Endothelial cell of umbilical vein (primary cell): ENCODE results near the gene PRUNE2. TPM values are rescaled to one million over a fixed set of nuclear protein-coding genes. Genes with fewer than 3 reads are reported as not detected.

Source experiments
- BruUV-seq: library from RNA; stranded (reverse); fragments of 400-500 nt; replicated peaks from 2 replicates; lab custom pipeline; 2021; lab: Mats Ljungman, UMichigan
- CTCF ChIA-PET: fragments of 300-600, 350-600 bp; sonication (Branson Sonifier 250); formaldehyde crosslinking; loops from one replicate; lab custom pipeline; 2021; ENCODE audit warnings: antibody characterized with exemption, inconsistent platforms; lab: Charles Lee
- POLR2A ChIA-PET: fragments of 300-600, 350-600 bp; sonication (Branson Sonifier 250); formaldehyde crosslinking; loops from one replicate; lab custom pipeline; 2021; ENCODE audit warnings: antibody characterized with exemption, inconsistent platforms; lab: Charles Lee
- DNase-seq: peaks from one replicate; pipeline ENCODE4 v3.0.0-alpha.2; 2011; ENCODE audit warnings: low read depth, low spot score
- FAIRE-seq: peaks from 2 replicates; lab custom pipeline; 2011; peaks lifted over from hg19 to GRCh38; lab: Jason Lieb, UNC
- H2AFZ ChIP-seq: 2 replicates; pipeline ENCODE4 v1.6.0; 2012; ENCODE audit warnings: low read depth, low read length, control low read depth, inconsistent platforms
- H3K27ac ChIP-seq: 2 replicates; pipeline ENCODE4 v1.5.1; 2011; ENCODE audit warnings: low read depth, mild to moderate bottlenecking, control low read depth, low read length, moderate library complexity; ENCODE audit not compliant: insufficient read depth
- H3K27me3 ChIP-seq, 2 experiments: 2 replicates each; pipeline versions ENCODE4 v1.6.0 to v1.6.1; 2011; ENCODE audit warnings: low read length in 2 of 2, mixed read lengths in 1 of 2; ENCODE audit not compliant: control insufficient read depth in 2 of 2, insufficient read depth in 2 of 2
- H3K36me3 ChIP-seq, 2 experiments: 2 replicates in 1 of 2; 3 replicates in 1 of 2; pipeline ENCODE4 v1.5.1; 2011; ENCODE audit warnings: low read length in 2 of 2, mild to moderate bottlenecking in 1 of 2, moderate library complexity in 1 of 2; ENCODE audit not compliant: control insufficient read depth in 2 of 2, insufficient read depth in 2 of 2; ENCODE audit errors: extremely low read depth in 1 of 2
- H3K4me1 ChIP-seq: 3 replicates; pipeline ENCODE4 v1.5.1; 2011; ENCODE audit warnings: mild to moderate bottlenecking, low read length; ENCODE audit not compliant: control insufficient read depth, insufficient read depth; ENCODE audit errors: extremely low read depth
- H3K4me2 ChIP-seq: 2 replicates; pipeline ENCODE4 v1.6.1; 2011; ENCODE audit warnings: low read length, control low read depth, mixed read lengths; ENCODE audit not compliant: insufficient read depth
- H3K4me3 ChIP-seq, 3 experiments: fragments of 200-600 bp in 1 of 3; sonication (generic), shearing (Covaris generic) in 1 of 3; replicated peaks in 1 of 3; 2 replicates each; pipeline ENCODE4 v1.5.1; 2011 to 2016; ENCODE audit warnings: control low read depth in 3 of 3, low read length in 3 of 3, mild to moderate bottlenecking in 2 of 3, inconsistent platforms in 1 of 3, low read depth in 1 of 3, moderate library complexity in 1 of 3; ENCODE audit not compliant: insufficient read depth in 1 of 3
- H3K79me2 ChIP-seq: 2 replicates; pipeline ENCODE4 v1.6.0; 2012; ENCODE audit warnings: low read length, inconsistent platforms; ENCODE audit not compliant: control insufficient read depth, insufficient read depth
- H3K9ac ChIP-seq: replicated peaks from 2 replicates; pipeline ENCODE3; 2011; ENCODE audit warnings: low read length, control low read depth; ENCODE audit not compliant: insufficient read depth; ENCODE audit errors: extremely low read depth
- H3K9me1 ChIP-seq: replicated peaks from 3 replicates; pipeline ENCODE4 v1.6.0; 2011; ENCODE audit warnings: mild to moderate bottlenecking, low read length; ENCODE audit not compliant: control insufficient read depth, insufficient read depth; ENCODE audit errors: extremely low read depth
- H3K9me3 ChIP-seq: replicated peaks from 2 replicates; pipeline ENCODE4 v1.5.1; 2012; ENCODE audit warnings: low read length, inconsistent platforms; ENCODE audit not compliant: control insufficient read depth, insufficient read depth
- H4K20me1 ChIP-seq: replicated peaks from 2 replicates; pipeline ENCODE3; 2011; ENCODE audit warnings: mild to moderate bottlenecking, low read length; ENCODE audit not compliant: control insufficient read depth, insufficient read depth; ENCODE audit errors: extremely low read depth
- EZH2 ChIP-seq: IDR thresholded peaks from 2 replicates; pipeline ENCODE4 v1.6.1; 2012; ENCODE audit warnings: borderline replicate concordance, low read depth, mild to moderate bottlenecking, moderate library complexity, low read length, inconsistent platforms; ENCODE audit not compliant: severe bottlenecking
- FOS ChIP-seq: IDR thresholded peaks from 2 replicates; pipeline ENCODE4 v1.6.1; 2011; ENCODE audit warnings: mild to moderate bottlenecking, low read length, moderate library complexity, borderline replicate concordance; ENCODE audit not compliant: insufficient read depth
- GATA2 ChIP-seq: IDR thresholded peaks from 2 replicates; pipeline ENCODE4 v1.7.0; 2011; ENCODE audit warnings: low read depth, mild to moderate bottlenecking, moderate library complexity, mixed read lengths, low read length; ENCODE audit not compliant: insufficient read length, insufficient read depth
- JUN ChIP-seq: IDR thresholded peaks from 2 replicates; pipeline ENCODE4 v1.6.1; 2011; ENCODE audit warnings: borderline replicate concordance, low read depth; ENCODE audit not compliant: insufficient read length, insufficient read depth
- MYC ChIP-seq: IDR thresholded peaks from one replicate; pipeline ENCODE4 v1.6.1; 2011; ENCODE audit warnings: mild to moderate bottlenecking, low read depth, low read length
- POLR2A ChIP-seq: IDR thresholded peaks from 2 replicates; pipeline ENCODE4 v1.6.1; 2012; ENCODE audit warnings: low read depth, mild to moderate bottlenecking, control low read depth, low read length
- POLR2AphosphoS5 ChIP-seq: IDR thresholded peaks from 2 replicates; pipeline ENCODE4 v1.6.1; 2012; ENCODE audit warnings: low read depth, mild to moderate bottlenecking, control low read depth, low read length, moderate library complexity; ENCODE audit not compliant: insufficient read depth
- dilution Hi-C: fragments of 300-500 bp; cut with MboI; formaldehyde crosslinking; loops from one replicate; pipeline ENCODE4 v1.15.0; 2019; ENCODE audit warnings: low sequenced_read_pairs; ENCODE audit not compliant: extremely low pct_ligation_motif_present
- intact Hi-C: fragments of 100-400 bp; cut with micrococcal nuclease; formaldehyde crosslinking; loops from one replicate; pipeline ENCODE4 v1.10.0; 2022
- polyA plus RNA-seq, 4 experiments: library from polyadenylated mRNA; depleted of rRNA in 3 of 4; stranded (reverse) in 3 of 4; unstranded in 1 of 4; fragments of >200 nt; gene quantifications; 2 replicates each; pipeline versions ENCODE4 v1.2.1 to v1.2.3, GENCODE V29; 2011 to 2012; ENCODE audit warnings: missing spikeins in 1 of 4
- total RNA-seq: library from RNA; stranded (reverse); gene quantifications from 2 replicates; pipeline ENCODE4 v1.2.3, GENCODE V29; 2021
- TF ChIP-seq, protein P1 (sequence below): IDR thresholded peaks from 2 replicates; pipeline ENCODE4 v1.6.1; 2011; ENCODE audit not compliant: insufficient read depth, insufficient read length
- TF ChIP-seq, protein P2 (sequence below), 2 donors: IDR thresholded peaks; 1 replicate in 1 of 2; 2 replicates in 1 of 2; pipeline ENCODE4 v1.5.1; 2011; ENCODE audit warnings: low read length in 2 of 2, mild to moderate bottlenecking in 2 of 2, moderate library complexity in 2 of 2, control low read depth in 1 of 2, inconsistent platforms in 1 of 2, low read depth in 1 of 2; ENCODE audit not compliant: insufficient read depth in 1 of 2; ENCODE audit errors: extremely low read depth in 1 of 2

Gene PRUNE2
- total and polyA plus RNA-seq, 2 donors (not counting 3 experiments of a cell fraction or from before 2014, with no cell fraction given): 15.8 to 21.7 TPM

DNA sequence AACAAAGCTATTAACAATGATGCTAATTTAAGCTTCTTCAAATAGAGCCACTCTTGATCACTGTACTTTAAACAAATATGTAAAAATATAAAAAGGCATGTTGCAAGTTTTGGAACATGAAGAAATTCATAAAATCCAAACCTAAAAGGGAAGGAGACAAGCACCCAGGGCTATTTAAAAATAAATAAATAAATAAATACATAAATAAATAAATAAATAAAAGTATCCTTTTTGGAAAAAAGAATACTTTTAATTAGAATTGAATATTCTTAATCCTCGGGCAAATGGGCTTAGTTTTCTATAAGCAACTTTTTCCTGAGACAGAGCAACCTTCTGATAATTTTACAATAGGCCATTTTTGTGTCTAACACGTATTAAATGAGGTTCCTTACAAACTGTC lies 289.1 kb downstream of the PRUNE2 start:
- Histone ChIP-seq H3K9me1 (no peaks in the 10 kb centered on the region), H3K4me3 (no peak overlapping the region), H3K4me2 (no peak overlapping the region), H2AFZ (no peak overlapping the region), H4K20me1 (no peaks in the 10 kb centered on the region), H3K27ac (no peak overlapping the region), H3K36me3 (no peaks in the 10 kb centered on the region), H3K4me1 (no peaks in the 10 kb centered on the region), H3K9ac (no peak overlapping the region), H3K9me3 (no peaks in the 10 kb centered on the region), H3K79me2 (no peaks in the 10 kb centered on the region), H3K27me3 (no peaks in the 10 kb centered on the region)
- DNase-seq (no peak), FAIRE-seq (no peak)
- TF ChIP-seq JUN (no peak), GATA2 (no peak), EZH2 (no peak), MYC (no peak), POLR2A (no peak), FOS (no peak)
- TF ChIP-seq, protein P1, sequence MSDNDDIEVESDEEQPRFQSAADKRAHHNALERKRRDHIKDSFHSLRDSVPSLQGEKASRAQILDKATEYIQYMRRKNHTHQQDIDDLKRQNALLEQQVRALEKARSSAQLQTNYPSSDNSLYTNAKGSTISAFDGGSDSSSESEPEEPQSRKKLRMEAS: no peak
- intact Hi-C loops (no loop called here), dilution Hi-C loops (no loop called here)
- ChIA-PET CTCF (interaction anchor here (1.1 kb wide), 1 partner anchor 13 kb away, joined by 4 read pairs; no protein-coding TSS in a partner anchor), POLR2A (no interaction called here)
- BruUV-seq: no TSS peak

DNA sequence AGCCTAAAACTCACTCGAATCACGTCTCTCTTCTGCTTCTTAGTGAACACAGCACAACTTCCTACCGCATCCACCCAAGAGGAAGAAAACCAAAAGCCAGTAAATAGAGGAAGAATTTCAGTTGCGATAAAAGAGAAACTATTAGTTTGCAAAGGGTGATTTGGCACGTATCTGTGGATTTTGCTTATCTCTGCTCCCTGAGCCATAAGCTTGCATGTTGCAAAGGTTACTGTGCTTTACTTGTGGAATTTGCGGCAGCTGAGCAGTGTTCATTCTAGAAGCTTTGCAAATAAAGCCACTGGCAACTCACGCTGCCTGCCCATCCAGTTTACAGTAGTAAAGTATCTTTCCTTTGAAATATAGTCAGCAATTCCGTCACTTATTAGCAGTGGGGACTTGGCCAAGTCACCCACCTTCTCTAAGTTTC lies 290.7 kb downstream of the PRUNE2 start:
- POLR2A ChIA-PET: no interaction called here
- intact Hi-C loops: no loop called here
- CTCF ChIA-PET: interaction anchor here (0.7 kb wide), 1 partner anchor 13 kb away, joined by 3 read pairs; no protein-coding TSS in a partner anchor

More for the DNA sequence above, 290.7 kb downstream of the PRUNE2 start:
- no peaks in the 10 kb centered on the region for H3K9me1 ChIP-seq
- DNase-seq (no peak), FAIRE-seq (no peak)
- dilution Hi-C loops: no loop called here
- BruUV-seq: no TSS peak
- no peaks in the 10 kb centered on the region for H3K27me3 ChIP-seq
- H2AFZ ChIP-seq: no peak overlapping the region
- H3K4me3 ChIP-seq: no peak overlapping the region
- H3K4me1 ChIP-seq: no peaks in the 10 kb centered on the region
- H3K4me2 ChIP-seq: no peak overlapping the region
- no peak for TF ChIP-seq POLR2A
- TF ChIP-seq, protein P2, sequence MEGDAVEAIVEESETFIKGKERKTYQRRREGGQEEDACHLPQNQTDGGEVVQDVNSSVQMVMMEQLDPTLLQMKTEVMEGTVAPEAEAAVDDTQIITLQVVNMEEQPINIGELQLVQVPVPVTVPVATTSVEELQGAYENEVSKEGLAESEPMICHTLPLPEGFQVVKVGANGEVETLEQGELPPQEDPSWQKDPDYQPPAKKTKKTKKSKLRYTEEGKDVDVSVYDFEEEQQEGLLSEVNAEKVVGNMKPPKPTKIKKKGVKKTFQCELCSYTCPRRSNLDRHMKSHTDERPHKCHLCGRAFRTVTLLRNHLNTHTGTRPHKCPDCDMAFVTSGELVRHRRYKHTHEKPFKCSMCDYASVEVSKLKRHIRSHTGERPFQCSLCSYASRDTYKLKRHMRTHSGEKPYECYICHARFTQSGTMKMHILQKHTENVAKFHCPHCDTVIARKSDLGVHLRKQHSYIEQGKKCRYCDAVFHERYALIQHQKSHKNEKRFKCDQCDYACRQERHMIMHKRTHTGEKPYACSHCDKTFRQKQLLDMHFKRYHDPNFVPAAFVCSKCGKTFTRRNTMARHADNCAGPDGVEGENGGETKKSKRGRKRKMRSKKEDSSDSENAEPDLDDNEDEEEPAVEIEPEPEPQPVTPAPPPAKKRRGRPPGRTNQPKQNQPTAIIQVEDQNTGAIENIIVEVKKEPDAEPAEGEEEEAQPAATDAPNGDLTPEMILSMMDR (IDR thresholded peaks at IDR 0.05; ENCODE audit: extremely low read depth in 1 of 2, insufficient read depth in 1 of 2, low read depth in 1 of 2, low read length in 2 of 2): no peak
- TF ChIP-seq POLR2AphosphoS5: no peak
- TF ChIP-seq, protein P1: no peak
- TF ChIP-seq GATA2: no peak
- TF ChIP-seq EZH2: no peak
- TF ChIP-seq MYC: no peak
- TF ChIP-seq FOS: no peak
- no peak for TF ChIP-seq JUN
- no peaks in the 10 kb centered on the region for H3K36me3 ChIP-seq
- no peaks in the 10 kb centered on the region for H3K9me3 ChIP-seq
- no peaks in the 10 kb centered on the region for H4K20me1 ChIP-seq
- no peak overlapping the region for H3K27ac ChIP-seq
- H3K79me2 ChIP-seq: no peaks in the 10 kb centered on the region
- no peak overlapping the region for H3K9ac ChIP-seq
